Stimulated activated CD4-positive, alpha-beta T cell treated with anti-CD3 and anti-CD28 coated beads, Interleukin-12 subunit alpha, Interleukin-12 subunit beta, amount 100 ng/mL, for 24 hours (primary cell): ENCODE measurements around the gene RAB5A.
"Not testable (repeated sequence)": the region's sequence is repeated elsewhere in the genome, so short reads cannot be mapped to it uniquely, and the experiment has no call there.

Experiments
- DNase-seq, 2 experiments: peaks; one replicate each; pipeline ENCODE4 v3.0.0-alpha.2; 2020; ENCODE audit warnings: low read depth in 2 of 2

RAB5A gene

GRCh38 chr3:20023623-20024405 lies 76.9 kb downstream of the RAB5A start:
- no peak for DNase-seq

- no peak for DNase-seq
Measured at GRCh38 chr3:20027136-20027535, 80.2 kb downstream of the RAB5A start.

GRCh38 chr3:20028905-20029331 lies 82.0 kb downstream of the RAB5A start:
- DNase-seq, result no peak

GRCh38 chr3:20031939-20032338 lies 85.0 kb downstream of the RAB5A start:
- DNase-seq, result not testable (repeated sequence)
